Mesendoderm (in vitro differentiated cells): ENCODE data around the gene SLC37A3.
"Not testable (repeated sequence)": the region's sequence is repeated elsewhere in the genome, so short reads cannot be mapped to it uniquely, and the experiment has no call there.

Experiments
- DNase-seq: peaks from one replicate; pipeline ENCODE4 v3.0.0; 2013
- H2AK5ac ChIP-seq: 2 replicates; pipeline ENCODE4 v1.6.1; 2013; ENCODE audit warnings: low read length, inconsistent platforms
- H2BK120ac ChIP-seq: 2 replicates; pipeline ENCODE4 v1.6.1; 2013; ENCODE audit warnings: low read depth, mild to moderate bottlenecking, low read length, moderate library complexity, mixed read lengths
- H2BK15ac ChIP-seq: replicated peaks from 2 replicates; pipeline ENCODE4 v1.6.1; 2013; ENCODE audit warnings: low read depth, mild to moderate bottlenecking, moderate library complexity
- H2BK5ac ChIP-seq: 2 replicates; pipeline ENCODE4 v1.6.1; 2013; ENCODE audit warnings: low read length, inconsistent platforms
- H3K18ac ChIP-seq: 2 replicates; pipeline ENCODE4 v1.6.1; 2013; ENCODE audit warnings: mild to moderate bottlenecking, low read length, mixed read lengths
- H3K23ac ChIP-seq: one replicate; pipeline ENCODE4 v1.6.1; 2013; ENCODE audit warnings: low read length
- H3K27ac ChIP-seq: 2 replicates; pipeline ENCODE4 v1.5.1; 2013; ENCODE audit warnings: low read depth, mild to moderate bottlenecking, inconsistent platforms, low read length, moderate library complexity
- H3K27me3 ChIP-seq: 2 replicates; pipeline ENCODE4 v1.6.1; 2013; ENCODE audit warnings: low read length, control low read depth, mild to moderate bottlenecking, inconsistent platforms; ENCODE audit not compliant: insufficient read depth, poor library complexity
- H3K36me3 ChIP-seq: 2 replicates; pipeline ENCODE4 v1.6.1; 2013; ENCODE audit warnings: low read length, inconsistent platforms; ENCODE audit not compliant: control insufficient read depth, insufficient read depth
- H3K4ac ChIP-seq: one replicate; pipeline ENCODE4 v1.6.1; 2013; ENCODE audit warnings: low read depth, mild to moderate bottlenecking, low read length, moderate library complexity
- H3K4me1 ChIP-seq: 2 replicates; pipeline ENCODE4 v1.6.1; 2013; ENCODE audit warnings: low read depth, low read length, inconsistent platforms; ENCODE audit not compliant: control insufficient read depth
- H3K4me2 ChIP-seq: 2 replicates; pipeline ENCODE4 v1.6.1; 2013; ENCODE audit warnings: low read length
- H3K4me3 ChIP-seq: 2 replicates; pipeline ENCODE4 v1.5.1; 2013; ENCODE audit warnings: mild to moderate bottlenecking, low read length
- H3K56ac ChIP-seq: one replicate; pipeline ENCODE4 v1.6.1; 2013; ENCODE audit warnings: low read length
- H3K79me1 ChIP-seq: 2 replicates; pipeline ENCODE4 v1.6.1; 2013; ENCODE audit warnings: low read length, inconsistent platforms
- H3K79me2 ChIP-seq: 2 replicates; pipeline ENCODE4 v1.6.1; 2013; ENCODE audit warnings: mild to moderate bottlenecking, low read length; ENCODE audit not compliant: control insufficient read depth, insufficient read depth
- H3K9ac ChIP-seq: 2 replicates; pipeline ENCODE4 v1.6.1; 2013; ENCODE audit warnings: low read length, inconsistent platforms
- H4K5ac ChIP-seq: one replicate; pipeline ENCODE4 v1.6.1; 2013; ENCODE audit warnings: low read length
- H4K8ac ChIP-seq: one replicate; pipeline ENCODE4 v1.6.1; 2013; ENCODE audit warnings: low read depth, mild to moderate bottlenecking, control low read depth, low read length, moderate library complexity
- WGBS: extraction: QIAGEN DNeasy Blood & Tissue Kit; methylation state at CpG from one replicate; pipeline ENCODE4 v1.1.7; 2013; ENCODE audit warnings: low lambda C conversion rate, missing lambda C conversion rate; ENCODE audit not compliant: insufficient coverage; ENCODE audit errors: extremely low coverage; 5-methylcytosine and 5-hydroxymethylcytosine counted together

The SLC37A3 gene

GRCh38 chr7:140338959-140339358 is 59.4 kb downstream of the SLC37A3 start:
- H3K4me2 ChIP-seq, H2BK5ac ChIP-seq, H3K27me3 ChIP-seq, H3K4me1 ChIP-seq, DNase-seq, H3K4ac ChIP-seq, H2BK120ac ChIP-seq, H3K27ac ChIP-seq, H3K23ac ChIP-seq, H3K56ac ChIP-seq, H3K36me3 ChIP-seq, H3K9ac ChIP-seq, H3K79me2 ChIP-seq, H3K18ac ChIP-seq, H2BK15ac ChIP-seq, H3K79me1 ChIP-seq, H4K8ac ChIP-seq, H4K5ac ChIP-seq, H2AK5ac ChIP-seq, H3K4me3 ChIP-seq: not testable (repeated sequence)
- WGBS = no CpG with 5 or more reads among the region's 1 CpG

GRCh38 chr7:140334341-140335057 is 63.8 kb downstream of the SLC37A3 start:
- Histone ChIP-seq H2AK5ac (no peak overlapping the region), H3K56ac (no peak overlapping the region), H3K4me2 (no peak overlapping the region), H4K8ac (no peak overlapping the region), H3K4me1 (no peaks in the 10 kb centered on the region), H3K23ac (no peak overlapping the region), H3K27ac (no peak overlapping the region), H2BK15ac (no peak overlapping the region), H3K4ac (no peak overlapping the region), H4K5ac (no peak overlapping the region), H3K9ac (no peak overlapping the region), H3K79me1 (no peaks in the 10 kb centered on the region), H2BK120ac (no peak overlapping the region), H3K4me3 (no peak overlapping the region), H3K27me3 (no peaks in the 10 kb centered on the region), H2BK5ac (no peak overlapping the region), H3K36me3 (peaks cover 6% of the 10 kb centered on the region), H3K18ac (no peak overlapping the region), H3K79me2 (no peaks in the 10 kb centered on the region)
- DNase-seq = no peak
- WGBS = no CpG with 5 or more reads among the region's 8 CpGs

GRCh38 chr7:140333686-140334085 is 64.6 kb downstream of the SLC37A3 start:
- Histone ChIP-seq H2BK5ac (no peak overlapping the region), H2AK5ac (no peak overlapping the region), H3K56ac (no peak overlapping the region), H3K79me2 (no peaks in the 10 kb centered on the region), H3K27ac (no peak overlapping the region), H3K9ac (no peak overlapping the region), H4K5ac (no peak overlapping the region), H2BK120ac (no peak overlapping the region), H3K4me1 (no peaks in the 10 kb centered on the region), H3K4me2 (no peak overlapping the region), H4K8ac (no peak overlapping the region), H2BK15ac (no peak overlapping the region), H3K79me1 (no peaks in the 10 kb centered on the region), H3K23ac (no peak overlapping the region), H3K36me3 (peaks cover 6% of the 10 kb centered on the region), H3K4ac (no peak overlapping the region), H3K18ac (no peak overlapping the region), H3K27me3 (no peaks in the 10 kb centered on the region), H3K4me3 (no peak overlapping the region)
- no peak for DNase-seq
- WGBS = no CpG with 5 or more reads among the region's 5 CpGs

GRCh38 chr7:140333223-140333622 is 65.1 kb downstream of the SLC37A3 start:
- no CpG with 5 or more reads among the region's 10 CpGs for WGBS
- H3K4me1 ChIP-seq = no peaks in the 10 kb centered on the region
- H3K79me1 ChIP-seq = no peaks in the 10 kb centered on the region
- H3K4me3 ChIP-seq = no peak overlapping the region
- no peak overlapping the region for H3K4me2 ChIP-seq
- H3K27ac ChIP-seq = no peak overlapping the region
- H3K79me2 ChIP-seq = no peaks in the 10 kb centered on the region
- no peak overlapping the region for H4K5ac ChIP-seq
- H2BK5ac ChIP-seq = no peak overlapping the region
- DNase-seq = no peak
- H3K27me3 ChIP-seq = no peaks in the 10 kb centered on the region
- H3K36me3 ChIP-seq = peaks cover 6% of the 10 kb centered on the region
- H3K56ac ChIP-seq = no peak overlapping the region
- H3K18ac ChIP-seq = no peak overlapping the region
- H2AK5ac ChIP-seq = no peak overlapping the region
- no peak overlapping the region for H4K8ac ChIP-seq
- H3K4ac ChIP-seq = no peak overlapping the region
- H3K23ac ChIP-seq = no peak overlapping the region
- H2BK120ac ChIP-seq = no peak overlapping the region
- no peak overlapping the region for H3K9ac ChIP-seq
- no peak overlapping the region for H2BK15ac ChIP-seq

- Histone ChIP-seq H3K9ac (no peak overlapping the region), H3K27me3 (no peaks in the 10 kb centered on the region), H3K79me2 (no peaks in the 10 kb centered on the region), H2BK5ac (no peak overlapping the region), H2BK15ac (no peak overlapping the region), H2BK120ac (no peak overlapping the region), H3K4ac (no peak overlapping the region), H3K56ac (no peak overlapping the region), H3K27ac (no peak overlapping the region), H3K36me3 (peaks cover 3% of the 10 kb centered on the region), H3K18ac (no peak overlapping the region), H3K4me2 (no peak overlapping the region), H4K5ac (no peak overlapping the region), H2AK5ac (no peak overlapping the region), H3K79me1 (no peaks in the 10 kb centered on the region), H4K8ac (no peak overlapping the region), H3K4me3 (no peak overlapping the region), H3K23ac (no peak overlapping the region), H3K4me1 (no peaks in the 10 kb centered on the region)
- WGBS = no CpG with 5 or more reads among the region's 3 CpGs
- DNase-seq = no peak
Observed at GRCh38 chr7:140330595-140330994, 67.7 kb downstream of the SLC37A3 start.

- H3K27ac ChIP-seq = no peak overlapping the region
- H4K8ac ChIP-seq = no peak overlapping the region
- H4K5ac ChIP-seq = no peak overlapping the region
- H3K18ac ChIP-seq = no peak overlapping the region
- no peaks in the 10 kb centered on the region for H3K4me1 ChIP-seq
- no peak for DNase-seq
- no peaks in the 10 kb centered on the region for H3K79me2 ChIP-seq
- no CpG with 5 or more reads among the region's 13 CpGs for WGBS
- no peak overlapping the region for H3K4ac ChIP-seq
- no peaks in the 10 kb centered on the region for H3K79me1 ChIP-seq
- H2AK5ac ChIP-seq = no peak overlapping the region
- no peak overlapping the region for H3K56ac ChIP-seq
- no peak overlapping the region for H3K4me2 ChIP-seq
- no peak overlapping the region for H2BK5ac ChIP-seq
- H3K27me3 ChIP-seq = no peaks in the 10 kb centered on the region
- no peak overlapping the region for H3K23ac ChIP-seq
- H3K4me3 ChIP-seq = no peak overlapping the region
- no peak overlapping the region for H2BK15ac ChIP-seq
- peaks cover 2% of the 10 kb centered on the region for H3K36me3 ChIP-seq
- H2BK120ac ChIP-seq = no peak overlapping the region
- H3K9ac ChIP-seq = no peak overlapping the region
Observed at GRCh38 chr7:140330128-140330527, 68.2 kb downstream of the SLC37A3 start.
